ENCODE data around the gene MCRIP1.
A peak's percentile ranks its signal among the peaks of the same experiment; 100 is the strongest.

GRCh38 chr17:81867170-81867990, 34.3 kb upstream of the MCRIP1 start:
- peak; percentile 51; the same call in 1 of the 2 replicates for TF ChIP-seq HNF1B (CRISPR knock-in tag; IDR thresholded peaks at IDR 0.05)
- TF ChIP-seq CTCF (CRISPR knock-in tag; IDR thresholded peaks at IDR 0.05), result peak; percentile 13
- no peak for TF ChIP-seq KDM5A (IDR thresholded peaks at IDR 0.05; ENCODE audit: borderline replicate concordance, low read length)
- no peak for TF ChIP-seq ATF3 (CRISPR knock-in tag; IDR thresholded peaks at IDR 0.05)
- no peak for TF ChIP-seq MAFG (CRISPR knock-in tag; IDR thresholded peaks at IDR 0.05)
- TF ChIP-seq RAD51 (IDR thresholded peaks at IDR 0.05; ENCODE audit: borderline replicate concordance), result no peak
- peak; percentile 67; the same call in 1 of the 2 replicates for TF ChIP-seq POGK (CRISPR knock-in tag; conservative IDR thresholded peaks at IDR 0.05)
- no peak for TF ChIP-seq E2F1 (CRISPR knock-in tag; IDR thresholded peaks at IDR 0.05)
- no peak for TF ChIP-seq ETV6 (CRISPR knock-in tag; conservative IDR thresholded peaks at IDR 0.05)
- TF ChIP-seq SIN3A (IDR thresholded peaks at IDR 0.05; ENCODE audit: borderline replicate concordance, low read depth, low read length), result peak; percentile 77; the same call in 1 of the 2 replicates
- peak; percentile 11 for TF ChIP-seq YY1 (IDR thresholded peaks at IDR 0.05; ENCODE audit: insufficient read depth, insufficient replicate concordance, low read depth, low read length)
- TF ChIP-seq NFYB (CRISPR knock-in tag; IDR thresholded peaks at IDR 0.05), result no peak
